Pancreas (tissue), 10 donors: Measurements from ENCODE around the gene CALD1. TPM values are rescaled to one million over a fixed set of nuclear protein-coding genes. Genes with fewer than 3 reads are reported as not detected.

Source experiments
- ATAC-seq, 4 donors: fragments of 200-7000 bp; cut with Tn5 transposase; one replicate each; pipeline versions ENCODE4 v1.8.0 to v1.9.1; 2020; ENCODE audit warnings: mild to moderate bottlenecking in 4 of 4, moderate library complexity in 4 of 4
- DNase-seq, 6 donors: peaks; one replicate each; pipeline ENCODE4 v3.0.0-alpha.2; 2020
- FAIRE-seq: peaks from 2 replicates; lab custom pipeline; 2012; peaks lifted over from hg19 to GRCh38; lab: Jason Lieb, UNC
- H3K27ac ChIP-seq, 4 donors: fragments of 200-600 bp; sonication (generic); 1 replicate in 3 of 4; 2 replicates in 1 of 4; pipeline versions ENCODE4 v1.5.0 to v1.8.0; 2020
- H3K27me3 ChIP-seq, 4 donors: fragments of 200-600 bp; one replicate each; pipeline ENCODE4 v1.8.0; 2021
- H3K36me3 ChIP-seq, 3 donors: fragments of 200-600 bp; sonication (generic) in 1 of 3; one replicate each; pipeline versions ENCODE4 v1.5.0 to v1.8.0; 2020 to 2021
- H3K4me1 ChIP-seq, 3 donors: fragments of 200-600 bp; one replicate each; pipeline ENCODE4 v1.8.0; 2021
- H3K4me3 ChIP-seq, 4 donors: fragments of 200-600 bp; sonication (generic) in 2 of 4; one replicate each; pipeline versions ENCODE4 v1.5.0 to v1.8.0; 2020 to 2021
- H3K9me3 ChIP-seq, 4 donors: fragments of 200-600 bp; one replicate each; pipeline ENCODE4 v1.8.0; 2021
- WGBS, 2 donors: extraction: QIAGEN DNeasy Blood & Tissue Kit; methylation state at CpG; one replicate each; pipeline ENCODE4 v1.1.7; 2013; 5-methylcytosine and 5-hydroxymethylcytosine counted together
- intact Hi-C, 3 donors: fragments of 100-400 bp; cut with DNase I; formaldehyde crosslinking; loops; one replicate each; pipeline versions ENCODE4 v1.11.1 to v1.14.2; 2022
- polyA plus RNA-seq, 2 donors: library from polyadenylated mRNA; stranded (reverse); fragments of 200-250 nt; gene quantifications; one replicate each; pipeline ENCODE4 v1.2.3, GENCODE V29; 2013
- total RNA-seq, 6 donors: library from RNA; stranded (reverse); fragmentation: NEBNext Ultra II Directional in 4 of 6; extraction: Animal tissue kit (Norgen Biotek cat#: 25700) in 4 of 6; gene quantifications; one replicate each; pipeline versions ENCODE4 v1.2.1 to v1.2.4, GENCODE V29; 2021 to 2023
- TF ChIP-seq, protein P1 (sequence below), 4 donors: fragments of 200-600 bp; sonication (generic) in 3 of 4; IDR thresholded peaks; one replicate each; pipeline versions ENCODE4 v1.5.0 to v1.8.0; 2021; ENCODE audit warnings: antibody characterized with exemption in 4 of 4
- donor health status: healthy with polysubstance abuse.
- donor health status: DM: no; HTN: no; CAD: no; lungs with moderate emphysema.
- donor health status: DM: no; HTN: no; CAD: no.
- donor health status: control.
- donor health status: control.
- donor health status: Bipolar disorder and iron deficiency.
- donor health status: DM: yes; HTN: yes; CAD: no.
- donor health status: DM: no; HTN: no; CAD: no.
- donor health status: DM: no; HTN: no; CAD: no.
- donor health status: DM: yes; HTN: yes; CAD: no.

CALD1 gene
- total and polyA plus RNA-seq, 8 donors, result 17.0 to 85.8 (median 33.2) TPM

DNA sequence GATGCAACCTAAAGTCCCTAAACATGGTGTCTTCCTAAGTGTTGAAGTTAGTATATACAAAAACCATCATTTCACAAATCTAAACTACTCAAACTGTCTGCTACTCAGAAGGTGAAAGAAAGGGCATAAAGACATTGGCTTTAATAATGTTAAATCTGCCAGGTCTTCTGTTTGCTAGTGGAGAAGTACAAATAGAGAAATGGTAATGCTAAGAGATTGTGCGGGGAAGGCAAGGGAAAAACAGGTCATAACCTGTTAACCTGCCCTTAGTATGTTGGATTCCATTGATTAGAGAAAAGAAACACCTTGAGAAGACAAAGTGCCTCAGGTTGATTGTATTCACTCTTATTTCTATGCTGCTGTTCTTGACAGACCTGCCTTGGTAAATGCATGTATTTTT lies 80.3 kb downstream of the CALD1 start:
- Histone ChIP-seq H3K27me3 (no peaks in the 10 kb centered on the region), H3K4me3 (no peak overlapping the region), H3K27ac (no peak overlapping the region), H3K4me1 (peaks cover 0 to 19% (median 0%) of the 10 kb centered on the region in 3 donors), H3K9me3 (no peaks in the 10 kb centered on the region), H3K36me3 (no peaks in the 10 kb centered on the region)
- DNase-seq (no peak), ATAC-seq (no peak), FAIRE-seq (no peak)
- WGBS, 2 donors, result 30 to 40% methylated on average over 1 of the region's 1 CpG
- TF ChIP-seq, protein P1, sequence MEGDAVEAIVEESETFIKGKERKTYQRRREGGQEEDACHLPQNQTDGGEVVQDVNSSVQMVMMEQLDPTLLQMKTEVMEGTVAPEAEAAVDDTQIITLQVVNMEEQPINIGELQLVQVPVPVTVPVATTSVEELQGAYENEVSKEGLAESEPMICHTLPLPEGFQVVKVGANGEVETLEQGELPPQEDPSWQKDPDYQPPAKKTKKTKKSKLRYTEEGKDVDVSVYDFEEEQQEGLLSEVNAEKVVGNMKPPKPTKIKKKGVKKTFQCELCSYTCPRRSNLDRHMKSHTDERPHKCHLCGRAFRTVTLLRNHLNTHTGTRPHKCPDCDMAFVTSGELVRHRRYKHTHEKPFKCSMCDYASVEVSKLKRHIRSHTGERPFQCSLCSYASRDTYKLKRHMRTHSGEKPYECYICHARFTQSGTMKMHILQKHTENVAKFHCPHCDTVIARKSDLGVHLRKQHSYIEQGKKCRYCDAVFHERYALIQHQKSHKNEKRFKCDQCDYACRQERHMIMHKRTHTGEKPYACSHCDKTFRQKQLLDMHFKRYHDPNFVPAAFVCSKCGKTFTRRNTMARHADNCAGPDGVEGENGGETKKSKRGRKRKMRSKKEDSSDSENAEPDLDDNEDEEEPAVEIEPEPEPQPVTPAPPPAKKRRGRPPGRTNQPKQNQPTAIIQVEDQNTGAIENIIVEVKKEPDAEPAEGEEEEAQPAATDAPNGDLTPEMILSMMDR (IDR thresholded peaks at IDR 0.05), result no peak
- intact Hi-C loops, result no loop called here

DNA sequence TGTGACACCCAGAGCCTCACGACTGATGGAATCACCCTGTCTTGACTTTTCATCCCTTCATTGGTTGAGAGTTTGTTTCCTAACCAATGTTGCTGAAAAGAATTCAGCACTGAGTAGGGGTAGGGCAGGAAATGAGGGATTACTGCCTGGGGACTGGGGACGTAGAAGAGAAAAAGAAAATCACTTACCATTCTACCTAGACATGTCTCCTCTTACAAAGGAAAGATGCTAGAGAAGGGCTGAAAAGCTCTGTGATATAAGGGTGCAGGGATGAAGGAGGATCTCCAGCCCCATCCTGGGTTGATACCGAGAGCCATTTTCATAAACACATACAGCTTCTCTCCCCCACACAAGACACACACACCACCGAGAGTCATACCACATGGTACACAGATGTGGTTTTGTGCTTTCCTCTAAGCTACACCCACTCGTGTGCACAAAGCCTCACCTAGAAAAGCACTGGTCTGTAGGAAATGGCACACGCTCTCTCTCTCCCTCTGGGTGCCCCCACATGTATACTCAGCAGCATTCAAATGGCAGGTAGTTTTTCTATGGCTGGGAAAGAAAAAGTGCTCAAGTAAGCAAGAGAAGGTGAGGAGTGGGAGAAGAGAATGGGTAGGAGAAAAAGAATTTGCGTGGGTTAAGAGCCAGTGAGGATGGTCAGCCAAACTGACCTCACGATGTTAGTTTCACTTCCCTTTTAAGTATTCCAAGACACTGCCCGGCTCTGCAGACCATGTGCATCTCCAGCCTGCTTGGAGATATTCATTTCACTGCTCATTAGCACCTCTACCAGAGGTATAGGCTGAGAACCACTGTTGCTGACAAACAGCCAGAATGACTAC lies 85.8 kb downstream of the CALD1 start:
- intact Hi-C loops, result no loop called here
- no peak for DNase-seq
- TF ChIP-seq, protein P1 (IDR thresholded peaks at IDR 0.05), result no peak
- no peak for FAIRE-seq
- H3K9me3 ChIP-seq, result no peaks in the 10 kb centered on the region
- no peak overlapping the region for H3K4me3 ChIP-seq
- WGBS, 2 donors, result 63 to 70% methylated on average over 9 of the region's 9 CpGs
- H3K36me3 ChIP-seq, result no peaks in the 10 kb centered on the region
- no peak overlapping the region for H3K27ac ChIP-seq
- H3K4me1 ChIP-seq, result peaks cover 0 to 11% (median 6%) of the 10 kb centered on the region in 3 donors
- H3K27me3 ChIP-seq, result no peaks in the 10 kb centered on the region
- peak in 2 of 4 donors; percentile 47 to 53 for ATAC-seq

DNA sequence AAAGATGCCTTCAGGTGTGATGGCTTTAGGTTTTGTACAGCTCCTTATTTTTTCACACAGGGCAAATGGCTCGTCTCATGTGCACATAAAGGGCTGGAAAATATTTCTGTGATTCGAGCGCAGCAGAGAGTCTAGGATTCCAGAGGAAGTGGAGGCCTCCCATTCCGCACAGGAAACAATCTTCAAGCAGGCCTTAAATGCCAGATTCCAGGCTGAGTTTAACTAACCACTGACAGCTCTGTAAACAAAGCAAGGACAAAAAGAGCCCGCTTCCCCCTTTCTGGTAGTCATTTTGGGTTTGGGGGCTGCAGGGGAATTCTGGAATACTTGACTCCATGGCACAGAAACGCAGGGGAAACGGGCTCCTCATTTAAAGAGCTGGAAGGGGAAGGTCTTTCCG lies 87.2 kb downstream of the CALD1 start:
- H3K4me1 ChIP-seq, result peaks cover 0 to 10% (median 6%) of the 10 kb centered on the region in 3 donors
- DNase-seq, result no peak
- intact Hi-C loops, result no loop called here
- no peak overlapping the region for H3K4me3 ChIP-seq
- no peak for ATAC-seq
- TF ChIP-seq, protein P1 (IDR thresholded peaks at IDR 0.05), result no peak
- FAIRE-seq, result no peak
- H3K27me3 ChIP-seq, result no peaks in the 10 kb centered on the region
- WGBS, 2 donors, result 67 to 69% methylated on average over 8 of the region's 8 CpGs
- no peaks in the 10 kb centered on the region for H3K36me3 ChIP-seq
- no peak overlapping the region for H3K27ac ChIP-seq
- H3K9me3 ChIP-seq, result no peaks in the 10 kb centered on the region

DNA sequence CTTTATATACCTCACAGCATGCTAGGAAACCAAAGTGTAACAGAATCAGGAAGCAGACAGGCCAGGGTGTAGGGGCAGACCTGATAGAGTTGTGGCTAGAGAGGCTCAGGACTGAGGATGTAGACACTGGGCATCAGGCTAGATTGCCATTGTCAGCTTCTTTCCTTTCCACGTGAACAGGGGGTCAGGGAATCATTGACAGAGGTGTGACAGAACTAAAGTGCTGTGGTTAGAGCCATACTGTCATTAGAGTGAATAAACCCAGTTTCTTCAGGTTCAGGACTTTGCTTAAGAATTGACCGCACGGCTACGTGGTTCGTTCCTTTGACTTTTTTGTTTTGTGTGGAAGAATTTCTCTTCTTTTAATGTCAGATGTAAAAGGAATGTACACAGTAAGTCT lies 90.7 kb downstream of the CALD1 start:
- WGBS, 2 donors, result 86 to 87% methylated on average over 5 of the region's 5 CpGs
- DNase-seq, result no peak
- no peak overlapping the region for H3K4me3 ChIP-seq
- intact Hi-C loops, result no loop called here
- no peak for FAIRE-seq
- TF ChIP-seq, protein P1 (IDR thresholded peaks at IDR 0.05), result no peak
- peaks cover 0 to 6% (median 5%) of the 10 kb centered on the region in 3 donors for H3K4me1 ChIP-seq
- ATAC-seq, result no peak
- no peaks in the 10 kb centered on the region for H3K9me3 ChIP-seq
- H3K36me3 ChIP-seq, result no peaks in the 10 kb centered on the region
- H3K27ac ChIP-seq, result no peak overlapping the region
- H3K27me3 ChIP-seq, result no peaks in the 10 kb centered on the region

DNA sequence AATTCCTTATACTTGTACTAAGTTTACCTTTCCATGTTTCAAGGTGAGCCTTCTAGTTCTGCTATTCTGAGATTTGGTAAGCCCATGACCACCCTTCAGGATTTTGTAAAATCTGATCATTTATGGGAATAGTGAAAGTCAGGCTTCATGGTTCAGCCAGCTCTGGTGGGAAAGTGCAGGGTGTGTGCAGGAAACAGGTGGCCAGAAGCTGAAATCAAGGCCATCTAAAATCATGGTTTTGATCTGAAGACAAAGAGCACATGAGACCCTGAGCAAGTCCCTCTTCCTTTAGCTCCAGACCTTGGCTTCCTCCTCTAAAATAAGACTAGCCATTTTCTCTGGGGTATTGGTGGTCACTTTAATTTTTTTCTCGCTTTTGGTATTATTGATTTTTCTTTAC lies 91.3 kb downstream of the CALD1 start:
- Histone ChIP-seq H3K27ac (no peak overlapping the region), H3K4me3 (no peak overlapping the region), H3K4me1 (peaks cover 0 to 6% (median 5%) of the 10 kb centered on the region in 3 donors), H3K27me3 (no peaks in the 10 kb centered on the region), H3K9me3 (no peaks in the 10 kb centered on the region), H3K36me3 (no peaks in the 10 kb centered on the region)
- FAIRE-seq (no peak), ATAC-seq (peak in 1 of 4 donors; percentile 26), DNase-seq (no peak)
- 35 to 60% methylated on average over 1 of the region's 1 CpG for WGBS, 2 donors
- intact Hi-C loops, result no loop called here
- TF ChIP-seq, protein P1 (IDR thresholded peaks at IDR 0.05), result no peak
